DMS 273 (cell line): ENCODE data around the gene HIVEP1.

Experiments
- DNase-seq: peaks from one replicate; lab custom pipeline; 2025; ENCODE audit not compliant: unreplicated experiment; lab: John Stamatoyannopoulos, UW

HIVEP1 gene

GRCh38 chr6:12047792-12048432 is 35.8 kb downstream of the HIVEP1 start:
- no peak for DNase-seq

- DNase-seq: no peak
Measured at GRCh38 chr6:12048609-12049008, 36.5 kb downstream of the HIVEP1 start.

GRCh38 chr6:12049165-12049564 is 37.1 kb downstream of the HIVEP1 start:
- no peak for DNase-seq

- no peak for DNase-seq
Measured at GRCh38 chr6:12051861-12052368, 39.8 kb downstream of the HIVEP1 start.

GRCh38 chr6:12058172-12058961 is 46.3 kb downstream of the HIVEP1 start:
- DNase-seq: no peak

GRCh38 chr6:12060780-12061609 is 48.9 kb downstream of the HIVEP1 start:
- no peak for DNase-seq

GRCh38 chr6:12062605-12063004 is 50.5 kb downstream of the HIVEP1 start:
- DNase-seq: no peak

- no peak for DNase-seq
Measured at GRCh38 chr6:12064131-12064530, 52.0 kb downstream of the HIVEP1 start.

GRCh38 chr6:12064538-12065071 is 52.5 kb downstream of the HIVEP1 start:
- no peak for DNase-seq

GRCh38 chr6:12065321-12066140 is 53.4 kb downstream of the HIVEP1 start:
- no peak for DNase-seq

GRCh38 chr6:12066297-12066696 is 54.2 kb downstream of the HIVEP1 start:
- peak; percentile 11 for DNase-seq

GRCh38 chr6:12068899-12069557 is 56.9 kb downstream of the HIVEP1 start:
- DNase-seq: no peak

GRCh38 chr6:12069891-12070529 is 57.9 kb downstream of the HIVEP1 start:
- no peak for DNase-seq

- DNase-seq: no peak
Measured at GRCh38 chr6:12071064-12071615, 59.0 kb downstream of the HIVEP1 start.

GRCh38 chr6:12075067-12075563 is 63.0 kb downstream of the HIVEP1 start:
- no peak for DNase-seq

GRCh38 chr6:12077021-12077710 is 65.1 kb downstream of the HIVEP1 start:
- DNase-seq: no peak

- no peak for DNase-seq
Measured at GRCh38 chr6:12078014-12078413, 65.9 kb downstream of the HIVEP1 start.

- DNase-seq: no peak
Measured at GRCh38 chr6:12081771-12082170, 69.7 kb downstream of the HIVEP1 start.
